ENCODE results near the gene NRP2.

Gene NRP2

DNA sequence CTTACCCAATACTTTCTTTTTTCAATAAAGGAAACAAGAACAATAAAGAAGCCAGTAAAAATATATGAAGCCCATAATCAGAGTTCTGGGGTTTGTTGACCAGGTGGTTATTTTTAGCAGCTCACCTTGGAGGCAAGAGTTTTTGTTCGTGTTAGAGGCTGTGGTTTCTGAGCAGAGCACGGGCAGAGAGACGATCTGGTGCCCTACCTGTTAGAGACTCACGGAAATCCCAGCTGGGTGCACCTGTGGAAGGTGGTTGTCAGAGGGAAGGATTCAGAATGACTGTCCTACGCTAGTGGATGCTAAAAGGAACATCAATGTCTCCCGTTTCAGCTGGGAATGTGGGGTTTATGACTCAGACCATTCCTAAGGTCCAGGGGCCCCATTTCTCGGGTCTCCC is 87.6 kb downstream of the NRP2 start (continued):
- TF ChIP-seq, protein P1, sequence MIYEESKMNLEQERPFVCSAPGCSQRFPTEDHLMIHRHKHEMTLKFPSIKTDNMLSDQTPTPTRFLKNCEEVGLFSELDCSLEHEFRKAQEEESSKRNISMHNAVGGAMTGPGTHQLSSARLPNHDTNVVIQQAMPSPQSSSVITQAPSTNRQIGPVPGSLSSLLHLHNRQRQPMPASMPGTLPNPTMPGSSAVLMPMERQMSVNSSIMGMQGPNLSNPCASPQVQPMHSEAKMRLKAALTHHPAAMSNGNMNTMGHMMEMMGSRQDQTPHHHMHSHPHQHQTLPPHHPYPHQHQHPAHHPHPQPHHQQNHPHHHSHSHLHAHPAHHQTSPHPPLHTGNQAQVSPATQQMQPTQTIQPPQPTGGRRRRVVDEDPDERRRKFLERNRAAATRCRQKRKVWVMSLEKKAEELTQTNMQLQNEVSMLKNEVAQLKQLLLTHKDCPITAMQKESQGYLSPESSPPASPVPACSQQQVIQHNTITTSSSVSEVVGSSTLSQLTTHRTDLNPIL (CRISPR knock-in tag; IDR thresholded peaks at IDR 0.05; ENCODE audit: low read depth): no peak

- TF ChIP-seq ZNF565 (CRISPR knock-in tag; conservative IDR thresholded peaks at IDR 0.05; ENCODE audit: low read depth) (no peak), SNAI2 (CRISPR knock-in tag; IDR thresholded peaks at IDR 0.05) (no peak), TOX (CRISPR knock-in tag; IDR thresholded peaks at IDR 0.05; ENCODE audit: borderline replicate concordance) (no peak), OSR1 (CRISPR knock-in tag; IDR thresholded peaks at IDR 0.05) (no peak), TCF4 (CRISPR knock-in tag; IDR thresholded peaks at IDR 0.05; ENCODE audit: borderline replicate concordance) (no peak), ZFP30 (CRISPR knock-in tag; IDR thresholded peaks at IDR 0.05) (no peak), POU6F1 (CRISPR knock-in tag; IDR thresholded peaks at IDR 0.05; ENCODE audit: borderline replicate concordance, low read depth) (no peak)
- TF ChIP-seq, protein P1 (CRISPR knock-in tag; IDR thresholded peaks at IDR 0.05; ENCODE audit: low read depth): no peak
- TF ChIP-seq, protein P2, sequence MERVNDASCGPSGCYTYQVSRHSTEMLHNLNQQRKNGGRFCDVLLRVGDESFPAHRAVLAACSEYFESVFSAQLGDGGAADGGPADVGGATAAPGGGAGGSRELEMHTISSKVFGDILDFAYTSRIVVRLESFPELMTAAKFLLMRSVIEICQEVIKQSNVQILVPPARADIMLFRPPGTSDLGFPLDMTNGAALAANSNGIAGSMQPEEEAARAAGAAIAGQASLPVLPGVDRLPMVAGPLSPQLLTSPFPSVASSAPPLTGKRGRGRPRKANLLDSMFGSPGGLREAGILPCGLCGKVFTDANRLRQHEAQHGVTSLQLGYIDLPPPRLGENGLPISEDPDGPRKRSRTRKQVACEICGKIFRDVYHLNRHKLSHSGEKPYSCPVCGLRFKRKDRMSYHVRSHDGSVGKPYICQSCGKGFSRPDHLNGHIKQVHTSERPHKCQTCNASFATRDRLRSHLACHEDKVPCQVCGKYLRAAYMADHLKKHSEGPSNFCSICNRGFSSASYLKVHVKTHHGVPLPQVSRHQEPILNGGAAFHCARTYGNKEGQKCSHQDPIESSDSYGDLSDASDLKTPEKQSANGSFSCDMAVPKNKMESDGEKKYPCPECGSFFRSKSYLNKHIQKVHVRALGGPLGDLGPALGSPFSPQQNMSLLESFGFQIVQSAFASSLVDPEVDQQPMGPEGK (CRISPR knock-in tag; IDR thresholded peaks at IDR 0.05; ENCODE audit: borderline replicate concordance): no peak
- no peak for ATAC-seq
These were observed 88.3 kb downstream of the NRP2 start for GRCh38 chr2:205770577-205770976.

DNA sequence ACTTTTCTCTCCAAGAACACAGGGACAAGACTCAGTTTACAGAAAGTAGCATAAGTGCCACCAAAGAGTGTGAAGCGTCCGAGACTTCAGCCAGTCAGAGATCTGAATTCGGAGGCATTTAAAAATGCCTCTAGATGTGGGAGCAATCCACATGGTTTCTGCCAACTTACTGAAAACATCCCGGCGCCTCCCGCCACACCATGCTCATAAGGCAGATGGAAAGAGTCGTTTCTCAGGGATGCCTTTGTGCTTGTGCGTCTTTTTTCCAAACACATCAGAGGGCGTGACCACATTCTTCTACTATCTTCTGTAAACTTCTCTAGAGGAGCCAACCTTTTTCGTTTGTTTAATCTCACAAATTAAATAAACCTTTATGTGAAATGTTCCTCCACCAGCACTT is 88.7 kb downstream of the NRP2 start:
- no peak for ATAC-seq
- TF ChIP-seq ZC3H10 (CRISPR knock-in tag; IDR thresholded peaks at IDR 0.05) (no peak), GLIS3 (CRISPR knock-in tag; IDR thresholded peaks at IDR 0.05) (no peak), ZFP3 (CRISPR knock-in tag; IDR thresholded peaks at IDR 0.05) (no peak), PPARA (CRISPR knock-in tag; IDR thresholded peaks at IDR 0.05; ENCODE audit: borderline replicate concordance) (no peak), ARNTL (CRISPR knock-in tag; IDR thresholded peaks at IDR 0.05; ENCODE audit: borderline replicate concordance, low read depth) (no peak), TCF4 (CRISPR knock-in tag; IDR thresholded peaks at IDR 0.05; ENCODE audit: borderline replicate concordance) (no peak), ZNF8 (CRISPR knock-in tag; IDR thresholded peaks at IDR 0.05) (no peak), POU6F1 (CRISPR knock-in tag; IDR thresholded peaks at IDR 0.05; ENCODE audit: borderline replicate concordance, low read depth) (no peak), TOX (CRISPR knock-in tag; IDR thresholded peaks at IDR 0.05; ENCODE audit: borderline replicate concordance) (no peak), ZNF70 (CRISPR knock-in tag; IDR thresholded peaks at IDR 0.05) (no peak), ISL1 (CRISPR knock-in tag; IDR thresholded peaks at IDR 0.05) (no peak), CSRNP3 (CRISPR knock-in tag; IDR thresholded peaks at IDR 0.05) (no peak), RARB (CRISPR knock-in tag; IDR thresholded peaks at IDR 0.05) (no peak), OSR1 (CRISPR knock-in tag; IDR thresholded peaks at IDR 0.05) (no peak), ZNF565 (CRISPR knock-in tag; conservative IDR thresholded peaks at IDR 0.05; ENCODE audit: low read depth) (no peak), BACH2 (CRISPR knock-in tag; IDR thresholded peaks at IDR 0.05; ENCODE audit: borderline replicate concordance) (no peak)
- TF ChIP-seq, protein P3, sequence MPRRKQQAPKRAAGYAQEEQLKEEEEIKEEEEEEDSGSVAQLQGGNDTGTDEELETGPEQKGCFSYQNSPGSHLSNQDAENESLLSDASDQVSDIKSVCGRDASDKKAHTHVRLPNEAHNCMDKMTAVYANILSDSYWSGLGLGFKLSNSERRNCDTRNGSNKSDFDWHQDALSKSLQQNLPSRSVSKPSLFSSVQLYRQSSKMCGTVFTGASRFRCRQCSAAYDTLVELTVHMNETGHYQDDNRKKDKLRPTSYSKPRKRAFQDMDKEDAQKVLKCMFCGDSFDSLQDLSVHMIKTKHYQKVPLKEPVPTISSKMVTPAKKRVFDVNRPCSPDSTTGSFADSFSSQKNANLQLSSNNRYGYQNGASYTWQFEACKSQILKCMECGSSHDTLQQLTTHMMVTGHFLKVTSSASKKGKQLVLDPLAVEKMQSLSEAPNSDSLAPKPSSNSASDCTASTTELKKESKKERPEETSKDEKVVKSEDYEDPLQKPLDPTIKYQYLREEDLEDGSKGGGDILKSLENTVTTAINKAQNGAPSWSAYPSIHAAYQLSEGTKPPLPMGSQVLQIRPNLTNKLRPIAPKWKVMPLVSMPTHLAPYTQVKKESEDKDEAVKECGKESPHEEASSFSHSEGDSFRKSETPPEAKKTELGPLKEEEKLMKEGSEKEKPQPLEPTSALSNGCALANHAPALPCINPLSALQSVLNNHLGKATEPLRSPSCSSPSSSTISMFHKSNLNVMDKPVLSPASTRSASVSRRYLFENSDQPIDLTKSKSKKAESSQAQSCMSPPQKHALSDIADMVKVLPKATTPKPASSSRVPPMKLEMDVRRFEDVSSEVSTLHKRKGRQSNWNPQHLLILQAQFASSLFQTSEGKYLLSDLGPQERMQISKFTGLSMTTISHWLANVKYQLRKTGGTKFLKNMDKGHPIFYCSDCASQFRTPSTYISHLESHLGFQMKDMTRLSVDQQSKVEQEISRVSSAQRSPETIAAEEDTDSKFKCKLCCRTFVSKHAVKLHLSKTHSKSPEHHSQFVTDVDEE (CRISPR knock-in tag; IDR thresholded peaks at IDR 0.05): no peak
- TF ChIP-seq, protein P1 (CRISPR knock-in tag; IDR thresholded peaks at IDR 0.05; ENCODE audit: low read depth): no peak
